ENCODE measurements around the gene PEX11G.
A peak's percentile ranks its signal among the peaks of the same experiment; 100 is the strongest.

PEX11G gene

DNA sequence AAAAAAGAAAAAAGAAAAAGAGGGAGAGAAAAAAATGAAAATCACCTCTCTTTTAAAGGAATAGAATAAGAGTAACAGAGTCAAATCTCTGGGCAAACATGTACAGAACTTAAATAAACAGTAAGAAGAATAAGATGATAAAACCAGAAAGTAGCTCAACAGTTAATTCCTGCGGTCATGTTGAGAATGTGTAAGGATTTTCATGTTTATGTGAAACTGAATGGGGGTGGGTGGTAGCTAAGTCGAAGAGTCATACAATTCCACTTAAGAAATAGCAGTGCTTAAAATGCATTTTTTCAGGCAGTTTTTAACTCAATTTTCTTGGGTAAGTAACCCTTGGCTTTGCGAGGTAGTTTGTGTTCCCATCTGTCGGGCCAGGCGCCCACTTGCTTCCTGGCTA is 60.9 kb downstream of the PEX11G start:
- DNase-seq = no peak
- H3K27me3 Mint-ChIP-seq = no peaks in the 10 kb centered on the region
- no peaks in the 10 kb centered on the region for H3K9me3 Mint-ChIP-seq
- peaks cover 49% of the 10 kb centered on the region for H3K4me1 Mint-ChIP-seq (ENCODE audit: low read depth)
- H3K4me3 Mint-ChIP-seq = peak overlapping the region; percentile 1
- H3K27ac Mint-ChIP-seq = peak overlapping the region; percentile 78
- peaks cover 46% of the 10 kb centered on the region for H3K36me3 Mint-ChIP-seq (ENCODE audit: low read depth)

DNA sequence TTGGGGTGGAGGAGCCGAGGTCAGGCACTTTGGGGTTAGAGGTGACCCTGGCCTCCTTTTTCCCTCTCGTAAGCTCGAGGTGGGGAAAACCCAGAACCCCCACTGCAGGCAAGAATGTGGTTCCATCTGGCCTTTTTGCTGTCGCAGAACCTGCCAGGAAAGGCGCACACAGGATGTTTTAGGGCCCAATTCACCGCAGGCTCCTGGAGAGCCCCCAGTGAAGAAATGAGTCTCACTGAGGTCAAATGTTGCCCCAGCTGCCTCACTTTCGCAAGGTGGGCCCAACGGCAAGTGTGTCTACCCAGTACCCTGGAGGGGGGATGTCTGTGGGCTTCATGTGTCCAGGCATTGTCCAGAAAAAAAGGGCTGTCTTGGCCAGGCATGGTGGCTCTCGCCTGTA is 61.8 kb downstream of the PEX11G start:
- H3K4me1 Mint-ChIP-seq (ENCODE audit: low read depth) = peaks cover 45% of the 10 kb centered on the region
- peak overlapping the region; percentile 32 for H3K4me3 Mint-ChIP-seq
- no peaks in the 10 kb centered on the region for H3K9me3 Mint-ChIP-seq
- peak overlapping the region; percentile 78 for H3K27ac Mint-ChIP-seq
- H3K27me3 Mint-ChIP-seq = no peaks in the 10 kb centered on the region
- DNase-seq = peak; percentile 39
- H3K36me3 Mint-ChIP-seq (ENCODE audit: low read depth) = peaks cover 51% of the 10 kb centered on the region
